ENCODE measurements around the gene SLC22A23.

SLC22A23 gene

DNA sequence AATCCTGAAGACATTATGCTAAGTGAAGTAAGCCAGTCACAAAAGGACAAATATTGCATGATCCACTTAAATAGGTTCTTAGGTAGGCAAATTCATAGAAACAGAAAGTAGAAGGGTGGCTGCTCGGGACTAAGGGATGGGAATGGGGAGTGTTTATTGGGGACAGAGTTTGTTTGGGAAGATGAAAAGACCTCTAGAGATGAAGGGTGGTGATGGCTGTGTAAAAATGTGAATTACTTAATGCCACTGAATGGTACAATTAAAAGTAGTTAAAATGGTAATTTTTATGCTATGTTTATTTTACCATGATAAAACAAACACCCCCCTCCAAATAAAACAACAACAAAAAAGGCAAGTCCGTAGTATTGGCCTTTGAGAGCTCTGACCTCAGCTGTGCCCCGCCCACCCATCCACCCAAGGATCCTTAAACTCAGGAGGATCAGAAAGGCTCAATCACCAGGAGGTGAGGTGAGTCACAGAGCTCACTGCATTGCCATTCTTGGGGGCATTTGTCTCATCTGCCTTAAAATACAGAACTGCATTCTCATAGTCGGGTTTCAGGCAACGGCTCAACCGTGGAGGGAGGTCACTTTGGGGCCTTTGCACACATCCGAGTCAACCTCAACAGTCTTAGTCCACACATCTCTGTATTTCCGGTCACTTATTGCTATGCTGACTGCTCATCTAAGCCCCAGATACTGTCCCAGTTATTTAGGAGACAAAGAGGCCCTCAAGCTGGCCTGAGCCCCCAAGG is 96.7 kb downstream of the SLC22A23 start:
- H3K9me3 ChIP-seq (ENCODE audit: insufficient read depth, low read depth, low read length): no peaks in the 10 kb centered on the region
- 51% methylated on average over 8 of the region's 8 CpGs for WGBS
- H3K27ac ChIP-seq (ENCODE audit: low read depth, low read length): no peak overlapping the region
- H3K4me1 ChIP-seq (ENCODE audit: insufficient read depth, low read length): peaks cover 32% of the 10 kb centered on the region
- no peaks in the 10 kb centered on the region for H3K27me3 ChIP-seq (ENCODE audit: insufficient read depth, low read length)
- H3K36me3 ChIP-seq (ENCODE audit: insufficient read depth, low read length): no peaks in the 10 kb centered on the region
- H3K4me3 ChIP-seq (ENCODE audit: low read length): no peak overlapping the region
- no peak overlapping the region for H3K9ac ChIP-seq (ENCODE audit: low read depth, low read length)

- Histone ChIP-seq H3K36me3 (ENCODE audit: insufficient read depth, low read length) (no peaks in the 10 kb centered on the region), H3K9ac (ENCODE audit: low read depth, low read length) (no peak overlapping the region), H3K9me3 (ENCODE audit: insufficient read depth, low read depth, low read length) (no peaks in the 10 kb centered on the region), H3K4me3 (ENCODE audit: low read length) (no peak overlapping the region), H3K27ac (ENCODE audit: low read depth, low read length) (no peak overlapping the region), H3K27me3 (ENCODE audit: insufficient read depth, low read length) (no peaks in the 10 kb centered on the region), H3K4me1 (ENCODE audit: insufficient read depth, low read length) (peaks cover 33% of the 10 kb centered on the region)
- 92% methylated on average over 10 of the region's 10 CpGs for WGBS
Observed at GRCh38 chr6:3359101-3359752, 97.6 kb downstream of the SLC22A23 start.

GRCh38 chr6:3358413-3359100 is 98.3 kb downstream of the SLC22A23 start:
- H3K4me1 ChIP-seq (ENCODE audit: insufficient read depth, low read length): peaks cover 33% of the 10 kb centered on the region
- 92% methylated on average over 14 of the region's 14 CpGs for WGBS
- no peak overlapping the region for H3K27ac ChIP-seq (ENCODE audit: low read depth, low read length)
- H3K9me3 ChIP-seq (ENCODE audit: insufficient read depth, low read depth, low read length): no peaks in the 10 kb centered on the region
- H3K27me3 ChIP-seq (ENCODE audit: insufficient read depth, low read length): no peaks in the 10 kb centered on the region
- H3K36me3 ChIP-seq (ENCODE audit: insufficient read depth, low read length): no peaks in the 10 kb centered on the region
- H3K4me3 ChIP-seq (ENCODE audit: low read length): no peak overlapping the region
- no peak overlapping the region for H3K9ac ChIP-seq (ENCODE audit: low read depth, low read length)

GRCh38 chr6:3357678-3358077 is 99.2 kb downstream of the SLC22A23 start:
- Histone ChIP-seq H3K4me1 (ENCODE audit: insufficient read depth, low read length) (peaks cover 40% of the 10 kb centered on the region), H3K36me3 (ENCODE audit: insufficient read depth, low read length) (no peaks in the 10 kb centered on the region), H3K9me3 (ENCODE audit: insufficient read depth, low read depth, low read length) (no peaks in the 10 kb centered on the region), H3K27me3 (ENCODE audit: insufficient read depth, low read length) (no peaks in the 10 kb centered on the region), H3K4me3 (ENCODE audit: low read length) (no peak overlapping the region), H3K27ac (ENCODE audit: low read depth, low read length) (no peak overlapping the region), H3K9ac (ENCODE audit: low read depth, low read length) (no peak overlapping the region)
- WGBS: 78% methylated on average over 6 of the region's 6 CpGs

DNA sequence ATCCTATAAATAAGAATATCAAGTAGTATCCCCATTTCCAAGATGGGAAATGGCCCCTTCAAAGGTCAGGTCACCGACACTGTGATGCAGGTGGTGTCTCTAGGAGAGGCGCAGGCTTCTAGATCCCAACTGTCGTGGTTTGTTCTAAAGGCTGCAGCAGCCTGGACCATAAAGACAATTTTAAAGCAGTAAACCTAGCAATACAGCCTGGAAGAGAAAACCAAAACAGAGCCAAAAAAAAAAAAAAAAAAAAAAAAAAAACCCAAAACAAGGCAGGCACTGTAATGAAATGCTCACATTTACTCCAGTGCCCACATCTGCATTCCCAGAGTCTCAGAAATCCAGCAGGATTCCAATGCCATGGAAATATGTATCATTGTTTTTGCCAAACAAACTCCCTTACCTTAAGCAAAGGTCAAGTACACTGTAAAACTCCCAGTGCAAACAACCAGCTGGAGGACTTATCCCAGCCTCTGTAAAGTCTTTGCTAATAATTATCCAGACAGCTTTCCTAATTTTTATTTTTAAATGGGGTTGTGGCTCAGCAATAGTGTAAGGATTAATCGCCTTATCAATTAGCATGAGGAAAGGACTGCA is 99.9 kb downstream of the SLC22A23 start:
- peaks cover 41% of the 10 kb centered on the region for H3K4me1 ChIP-seq (ENCODE audit: insufficient read depth, low read length)
- no peaks in the 10 kb centered on the region for H3K27me3 ChIP-seq (ENCODE audit: insufficient read depth, low read length)
- H3K9me3 ChIP-seq (ENCODE audit: insufficient read depth, low read depth, low read length): no peaks in the 10 kb centered on the region
- peak overlapping the region; percentile 75 for H3K27ac ChIP-seq (ENCODE audit: low read depth, low read length)
- WGBS: 84% methylated on average over 4 of the region's 4 CpGs
- no peak overlapping the region for H3K4me3 ChIP-seq (ENCODE audit: low read length)
- H3K36me3 ChIP-seq (ENCODE audit: insufficient read depth, low read length): no peaks in the 10 kb centered on the region
- no peak overlapping the region for H3K9ac ChIP-seq (ENCODE audit: low read depth, low read length)

- Histone ChIP-seq H3K4me3 (ENCODE audit: low read length) (peak overlapping the region; percentile 46), H3K4me1 (ENCODE audit: insufficient read depth, low read length) (peaks cover 47% of the 10 kb centered on the region)
- WGBS: 8% methylated on average over 18 of the region's 24 CpGs
Observed at GRCh38 chr6:3356056-3356823, 100.6 kb downstream of the SLC22A23 start.

DNA sequence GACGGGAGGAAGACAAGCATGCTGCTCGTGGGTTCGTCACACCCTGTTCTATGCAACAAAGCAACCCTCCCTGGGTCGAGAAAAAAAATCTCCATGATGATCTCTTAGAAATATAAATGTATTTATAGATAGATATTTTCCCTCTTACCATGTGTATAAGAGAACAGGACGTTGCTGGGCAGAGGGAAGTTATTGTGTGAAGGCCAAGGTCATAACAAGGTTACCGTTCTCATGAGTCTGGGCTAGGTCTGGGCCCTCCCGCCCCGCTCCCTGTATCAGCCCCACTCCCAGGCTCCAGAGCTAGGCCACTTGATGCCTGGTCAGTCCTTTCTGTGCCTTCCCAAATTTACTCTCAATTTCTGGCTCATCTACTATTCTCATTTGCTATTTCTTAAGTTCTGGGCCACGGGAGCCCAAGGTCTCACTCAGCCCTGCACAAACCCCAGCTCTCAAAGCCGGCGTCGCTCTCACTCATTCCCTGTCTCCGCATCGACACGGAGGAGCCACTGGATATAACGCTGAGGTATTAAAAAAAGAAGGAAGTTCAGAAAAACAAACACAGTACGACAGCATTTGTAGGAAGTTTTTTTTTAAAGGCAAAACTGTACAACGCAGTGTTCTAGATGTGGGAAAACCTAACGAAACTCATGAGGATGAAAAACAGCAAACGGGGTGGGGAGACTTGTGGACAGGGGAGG is 101.3 kb downstream of the SLC22A23 start:
- H3K4me1 ChIP-seq (ENCODE audit: insufficient read depth, low read length): peaks cover 52% of the 10 kb centered on the region
- H3K27ac ChIP-seq (ENCODE audit: low read depth, low read length): peak overlapping the region; percentile 74
- peak overlapping the region; percentile 39; the same call in 1 of the 2 replicates for H3K9ac ChIP-seq (ENCODE audit: low read depth, low read length)
- 32% methylated on average over 18 of the region's 20 CpGs for WGBS
- peak overlapping the region; percentile 25; the same call in 1 of the 2 replicates for H3K4me3 ChIP-seq (ENCODE audit: low read length)
- no peaks in the 10 kb centered on the region for H3K27me3 ChIP-seq (ENCODE audit: insufficient read depth, low read length)
- no peaks in the 10 kb centered on the region for H3K9me3 ChIP-seq (ENCODE audit: insufficient read depth, low read depth, low read length)
- no peaks in the 10 kb centered on the region for H3K36me3 ChIP-seq (ENCODE audit: insufficient read depth, low read length)

More at GRCh38 chr6:3356056-3356823, 100.6 kb downstream of the SLC22A23 start:
- Histone ChIP-seq H3K9ac (ENCODE audit: low read depth, low read length) (no peak overlapping the region), H3K27me3 (ENCODE audit: insufficient read depth, low read length) (no peaks in the 10 kb centered on the region), H3K9me3 (ENCODE audit: insufficient read depth, low read depth, low read length) (no peaks in the 10 kb centered on the region), H3K27ac (ENCODE audit: low read depth, low read length) (peak overlapping the region; percentile 75), H3K36me3 (ENCODE audit: insufficient read depth, low read length) (no peaks in the 10 kb centered on the region)

DNA sequence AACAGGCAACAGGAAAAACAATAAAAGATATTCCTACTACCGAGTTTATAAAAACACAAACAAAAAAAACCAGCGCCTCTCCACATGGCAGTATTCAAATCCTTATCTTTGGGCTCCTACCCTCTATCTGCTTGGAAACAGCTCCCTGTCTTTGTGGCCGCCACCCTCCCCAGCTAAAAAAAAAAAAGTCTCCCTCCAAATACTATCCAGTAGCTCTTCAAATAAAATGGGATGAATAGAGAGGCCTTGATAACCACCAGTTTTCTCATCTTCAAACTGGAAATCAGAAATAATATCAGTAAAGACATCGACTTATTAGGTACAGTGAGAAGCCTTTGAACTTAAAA is 101.9 kb downstream of the SLC22A23 start:
- no peaks in the 10 kb centered on the region for H3K9me3 ChIP-seq (ENCODE audit: insufficient read depth, low read depth, low read length)
- no peak overlapping the region for H3K9ac ChIP-seq (ENCODE audit: low read depth, low read length)
- no peak overlapping the region for H3K4me3 ChIP-seq (ENCODE audit: low read length)
- peak overlapping the region; percentile 74; the same call in 1 of the 2 replicates for H3K27ac ChIP-seq (ENCODE audit: low read depth, low read length)
- H3K36me3 ChIP-seq (ENCODE audit: insufficient read depth, low read length): no peaks in the 10 kb centered on the region
- H3K4me1 ChIP-seq (ENCODE audit: insufficient read depth, low read length): peaks cover 52% of the 10 kb centered on the region
- WGBS: 86% methylated on average over 4 of the region's 4 CpGs
- H3K27me3 ChIP-seq (ENCODE audit: insufficient read depth, low read length): no peaks in the 10 kb centered on the region

- H3K4me1 ChIP-seq (ENCODE audit: insufficient read depth, low read length): peaks cover 54% of the 10 kb centered on the region
- WGBS: 87% methylated on average over 5 of the region's 5 CpGs
- no peak overlapping the region for H3K27ac ChIP-seq (ENCODE audit: low read depth, low read length)
Observed at GRCh38 chr6:3353939-3354338, 102.9 kb downstream of the SLC22A23 start.

DNA sequence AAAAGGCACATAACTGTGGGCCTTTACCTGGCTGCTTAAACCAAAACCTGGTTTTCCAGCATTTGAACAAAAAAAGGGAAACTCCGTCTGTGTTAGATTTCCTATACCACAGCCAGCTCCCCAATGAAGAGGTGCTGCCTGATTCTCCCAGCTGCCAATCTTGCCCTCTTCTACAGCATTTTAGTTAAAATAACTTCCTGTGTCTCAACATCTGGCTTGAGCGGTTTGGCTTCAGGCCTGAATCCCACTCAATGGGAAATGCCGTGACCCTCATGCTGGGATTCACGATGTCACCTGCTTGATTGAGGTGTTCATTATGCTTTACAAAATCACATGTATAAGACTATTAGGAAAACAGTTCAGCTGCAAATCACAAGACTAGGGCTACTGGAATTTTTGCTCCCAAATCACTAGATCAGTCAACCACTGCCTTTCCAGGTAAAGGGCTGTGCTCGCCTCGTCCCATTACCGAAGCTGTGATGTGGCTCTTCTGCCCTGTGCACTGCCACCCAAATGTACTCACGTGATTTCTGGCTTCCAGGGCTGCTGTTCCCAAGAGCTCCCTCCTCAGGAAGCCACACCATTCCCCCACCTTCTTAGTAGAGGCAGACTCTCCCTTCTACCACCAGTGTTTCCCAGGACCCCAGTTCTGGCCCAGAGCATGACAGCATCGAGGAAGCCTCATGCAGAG is 103.5 kb downstream of the SLC22A23 start:
- Histone ChIP-seq H3K4me1 (ENCODE audit: insufficient read depth, low read length) (peaks cover 54% of the 10 kb centered on the region), H3K27ac (ENCODE audit: low read depth, low read length) (no peak overlapping the region), H3K27me3 (ENCODE audit: insufficient read depth, low read length) (no peaks in the 10 kb centered on the region), H3K36me3 (ENCODE audit: insufficient read depth, low read length) (no peaks in the 10 kb centered on the region), H3K9ac (ENCODE audit: low read depth, low read length) (no peak overlapping the region), H3K4me3 (ENCODE audit: low read length) (no peak overlapping the region), H3K9me3 (ENCODE audit: insufficient read depth, low read depth, low read length) (no peaks in the 10 kb centered on the region)
- 79% methylated on average over 9 of the region's 9 CpGs for WGBS

More at GRCh38 chr6:3353939-3354338, 102.9 kb downstream of the SLC22A23 start:
- H3K4me3 ChIP-seq (ENCODE audit: low read length): no peak overlapping the region
- H3K36me3 ChIP-seq (ENCODE audit: insufficient read depth, low read length): no peaks in the 10 kb centered on the region
- H3K9me3 ChIP-seq (ENCODE audit: insufficient read depth, low read depth, low read length): no peaks in the 10 kb centered on the region
- no peak overlapping the region for H3K9ac ChIP-seq (ENCODE audit: low read depth, low read length)
- H3K27me3 ChIP-seq (ENCODE audit: insufficient read depth, low read length): no peaks in the 10 kb centered on the region
